ENCODE measurements around the gene TRMT2A. TPM values are rescaled to one million over a fixed set of nuclear protein-coding genes. Genes with fewer than 3 reads are reported as not detected.
"Not testable (repeated sequence)": the region's sequence is repeated elsewhere in the genome, so short reads cannot be mapped to it uniquely, and the experiment has no call there.

Gene TRMT2A
- total RNA-seq, 1 donor: 45.3 TPM

DNA sequence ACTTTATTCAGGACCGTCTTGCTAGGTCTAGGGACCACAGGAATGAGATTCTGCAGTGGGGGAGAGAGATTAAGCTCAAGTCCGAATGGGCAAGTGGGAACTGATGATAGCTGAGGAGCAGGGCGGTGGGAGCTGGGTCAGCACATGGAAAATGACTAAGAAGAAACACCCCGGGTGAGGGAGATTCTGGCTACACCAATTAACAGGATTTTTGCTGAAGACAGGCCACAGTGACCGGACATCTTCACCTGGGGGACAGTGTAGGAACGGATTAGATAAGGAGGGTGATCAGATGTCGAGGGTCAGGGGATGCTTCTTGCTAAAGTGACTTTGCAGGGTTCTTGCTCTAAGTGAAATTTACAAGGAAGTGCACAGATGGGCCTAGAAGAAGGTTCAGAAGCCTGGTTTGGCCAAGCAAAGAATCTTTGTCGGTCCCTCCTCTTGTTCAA, 45.5 kb downstream of the TRMT2A start:
- no peak for TF ChIP-seq CTCF (IDR thresholded peaks at IDR 0.05; ENCODE audit: insufficient read depth, low read depth, low read length)
- H3K4me3 ChIP-seq (ENCODE audit: low read depth, low read length): no peak overlapping the region
- no peak for DNase-seq (ENCODE audit: low read depth)

DNA sequence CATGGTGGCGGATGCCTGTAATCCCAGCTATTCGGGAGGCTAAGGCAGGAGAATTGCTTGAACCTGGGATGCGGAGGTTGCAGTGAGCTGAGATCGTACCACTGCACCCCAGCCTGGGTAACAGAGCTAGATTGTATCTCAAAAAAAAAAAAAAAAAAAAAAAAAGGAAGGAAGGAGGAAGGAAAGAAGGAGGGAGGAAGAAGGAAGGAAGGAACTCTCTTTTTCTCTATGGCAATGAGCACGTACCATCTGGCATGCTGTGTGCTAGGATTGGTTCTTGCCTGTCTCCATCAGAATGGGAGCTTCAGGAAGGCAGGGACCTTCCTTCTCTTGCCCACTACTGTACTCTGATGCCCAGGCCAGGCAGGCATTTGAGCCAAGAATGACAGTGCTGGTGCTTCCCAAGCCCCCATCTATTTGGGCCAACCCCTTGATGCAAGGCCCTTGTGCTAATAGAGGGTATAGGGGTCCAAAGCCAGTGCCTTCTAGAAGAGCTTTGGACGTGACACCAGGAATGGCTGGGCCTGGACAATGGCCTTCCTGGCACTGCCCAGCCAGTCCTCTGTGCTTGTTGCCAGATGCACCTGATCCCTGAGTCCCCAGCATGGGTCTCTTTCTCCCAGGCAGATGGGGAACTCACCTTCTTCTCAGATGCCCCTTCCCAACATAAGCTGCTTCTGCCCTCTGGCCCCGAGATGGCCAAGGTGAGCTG, 47.5 kb downstream of the TRMT2A start:
- no peak for TF ChIP-seq CTCF (IDR thresholded peaks at IDR 0.05; ENCODE audit: insufficient read depth, low read depth, low read length)
- DNase-seq (ENCODE audit: low read depth): no peak
- no peak overlapping the region for H3K4me3 ChIP-seq (ENCODE audit: low read depth, low read length)

GRCh38 chr22:20068640-20069039, 48.4 kb downstream of the TRMT2A start:
- H3K4me3 ChIP-seq (ENCODE audit: low read depth, low read length): no peak overlapping the region
- no peak for DNase-seq (ENCODE audit: low read depth)
- TF ChIP-seq CTCF (IDR thresholded peaks at IDR 0.05; ENCODE audit: insufficient read depth, low read depth, low read length): no peak

GRCh38 chr22:20067384-20067682, 49.7 kb downstream of the TRMT2A start:
- not testable (repeated sequence) for H3K4me3 ChIP-seq (ENCODE audit: low read depth, low read length); DNase-seq (ENCODE audit: low read depth)

DNA sequence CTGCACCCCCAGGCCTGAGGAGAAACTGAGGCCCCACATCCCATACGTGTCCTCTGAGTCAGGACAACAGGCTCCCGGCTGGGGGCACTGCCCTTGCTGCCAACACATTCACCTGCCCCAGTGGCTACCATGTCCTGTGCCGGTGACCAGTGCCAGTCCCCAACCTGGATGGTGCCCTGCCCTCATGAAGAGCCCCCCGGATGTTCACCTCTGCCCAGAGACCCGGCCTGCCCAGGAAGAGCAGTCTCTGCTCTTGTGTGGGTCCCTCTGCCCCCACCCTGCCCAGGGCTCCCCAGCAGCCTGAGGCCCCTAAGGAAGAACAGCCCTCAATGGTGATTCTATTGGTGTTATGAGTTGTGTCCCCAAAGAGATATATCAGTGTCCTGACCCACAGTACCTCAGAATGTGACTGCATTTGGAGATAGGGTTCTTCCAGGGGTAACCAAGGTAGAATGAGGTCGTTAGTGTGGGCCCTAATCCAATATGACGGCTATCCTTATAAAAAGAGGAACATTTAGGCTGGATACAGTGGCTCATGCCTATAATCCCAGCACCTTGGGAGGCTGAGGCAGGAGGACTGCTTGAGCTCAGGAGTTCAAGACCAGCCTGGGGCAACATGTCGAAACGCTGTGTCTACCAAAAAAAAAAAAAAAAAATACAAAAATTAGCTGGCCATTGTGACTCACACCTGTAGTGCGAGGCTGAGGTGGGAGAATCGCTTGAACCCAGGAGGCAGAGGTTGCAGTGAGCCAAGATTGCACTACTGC, 50.2 kb downstream of the TRMT2A start:
- no peak overlapping the region for H3K4me3 ChIP-seq (ENCODE audit: low read depth, low read length)
- TF ChIP-seq CTCF (IDR thresholded peaks at IDR 0.05; ENCODE audit: insufficient read depth, low read depth, low read length): no peak
- no peak for DNase-seq (ENCODE audit: low read depth)

DNA sequence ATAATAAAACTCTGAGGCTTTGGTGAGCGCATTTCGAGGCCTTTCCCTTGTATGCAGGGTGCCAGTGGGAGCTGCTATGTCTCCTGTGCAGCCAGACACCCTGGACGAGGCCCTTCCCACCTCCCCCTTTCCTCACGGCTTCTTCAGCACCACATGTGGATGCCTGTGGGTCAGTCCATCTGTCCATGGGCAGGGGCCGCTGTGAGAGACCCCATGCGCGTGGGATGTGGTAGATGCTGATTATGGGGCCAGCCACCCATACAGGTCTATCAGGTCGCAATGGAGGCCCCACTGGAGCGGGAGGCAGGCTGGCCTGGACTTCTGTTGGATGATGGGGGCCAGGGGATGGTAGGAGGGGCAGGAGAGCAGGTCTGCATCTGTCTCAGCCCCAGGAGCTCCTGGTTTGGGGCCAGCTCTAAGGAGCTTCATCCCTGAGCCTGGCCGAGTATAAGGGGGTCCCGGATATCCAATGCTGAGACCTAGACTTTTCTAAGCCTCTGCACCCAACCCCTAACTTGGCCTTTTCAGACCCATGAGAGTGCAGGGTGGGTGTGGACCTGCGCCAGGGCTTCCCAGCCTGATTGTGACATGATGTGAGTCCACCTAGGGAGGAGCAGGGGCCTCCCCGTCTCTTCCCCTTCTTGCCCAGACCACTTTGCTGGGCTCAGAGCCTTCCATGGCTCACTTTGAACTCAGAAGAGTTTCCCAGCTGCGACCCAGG, 51.0 kb downstream of the TRMT2A start:
- TF ChIP-seq CTCF (IDR thresholded peaks at IDR 0.05; ENCODE audit: insufficient read depth, low read depth, low read length): no peak
- no peak for DNase-seq (ENCODE audit: low read depth)
- H3K4me3 ChIP-seq (ENCODE audit: low read depth, low read length): no peak overlapping the region
